SHP77 treated with DMSO at 0.1 percent for 48 hours (cell line): Measurements from ENCODE around the gene DEPDC5.

Experiments
- DNase-seq: peaks from one replicate; lab custom pipeline; 2025; lab: John Stamatoyannopoulos, UW

The DEPDC5 gene

DNA sequence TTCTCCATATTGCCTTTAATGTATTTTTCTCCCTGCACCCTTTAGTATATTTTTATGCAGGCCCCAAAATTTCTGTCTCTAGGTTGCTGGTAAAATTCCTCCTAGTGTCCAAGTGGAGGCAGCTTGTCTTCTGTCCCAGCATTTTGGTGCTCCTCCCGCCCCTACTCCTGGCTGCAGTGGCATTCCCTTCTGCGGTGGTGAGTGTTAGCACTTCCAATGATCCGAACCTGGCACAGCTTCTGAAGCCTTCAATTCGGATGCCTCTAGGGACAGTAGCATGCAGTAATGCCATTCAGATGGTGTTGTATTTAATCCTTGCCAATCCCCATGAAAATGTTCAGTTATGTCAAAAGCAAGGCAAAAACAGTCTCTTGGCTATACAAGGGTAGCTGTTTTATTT is 196.4 kb downstream of the DEPDC5 start:
- DNase-seq = no peak

DNA sequence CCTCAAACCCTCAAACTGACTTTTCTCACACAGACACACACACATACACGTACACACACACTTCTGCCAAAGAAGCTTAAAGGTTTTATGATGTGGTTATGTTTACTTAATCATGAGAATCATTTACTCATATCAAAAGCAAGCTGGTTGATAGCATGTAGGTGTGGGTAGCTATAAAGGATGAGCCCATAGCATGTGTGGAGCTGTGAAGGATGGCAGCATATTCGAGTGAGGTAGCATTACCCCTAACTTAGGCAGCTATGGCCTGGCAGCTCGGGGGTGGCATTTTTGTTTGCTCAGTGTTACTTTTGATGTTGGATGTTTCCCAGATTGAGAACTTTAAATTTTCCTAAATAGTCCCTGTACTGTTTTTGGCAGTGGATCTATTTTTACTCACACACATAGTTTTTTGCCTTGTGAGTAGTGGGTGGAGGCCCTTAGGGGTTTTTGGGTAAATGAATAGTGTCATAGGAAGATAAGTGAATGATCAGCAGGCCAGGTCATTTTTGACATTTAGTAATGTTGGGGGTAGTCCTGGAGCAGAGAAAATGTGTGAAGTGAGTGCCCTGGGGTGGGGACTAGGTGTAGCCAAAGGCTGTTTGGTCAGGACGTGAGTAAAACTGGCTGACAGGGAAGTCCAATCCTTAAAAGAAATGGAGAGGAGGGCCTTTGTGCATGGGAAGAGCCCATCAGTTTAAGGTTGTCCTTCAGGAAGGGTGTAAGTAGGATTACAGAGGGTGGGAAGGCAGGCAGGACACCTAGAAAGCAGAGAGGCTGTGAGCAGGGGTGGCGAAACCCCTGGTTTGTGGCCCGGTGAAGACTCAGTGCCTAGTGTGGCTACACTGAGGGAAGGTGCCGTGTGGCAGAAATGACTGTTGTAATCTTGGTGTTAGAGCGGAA is 197.6 kb downstream of the DEPDC5 start:
- no peak for DNase-seq

DNA sequence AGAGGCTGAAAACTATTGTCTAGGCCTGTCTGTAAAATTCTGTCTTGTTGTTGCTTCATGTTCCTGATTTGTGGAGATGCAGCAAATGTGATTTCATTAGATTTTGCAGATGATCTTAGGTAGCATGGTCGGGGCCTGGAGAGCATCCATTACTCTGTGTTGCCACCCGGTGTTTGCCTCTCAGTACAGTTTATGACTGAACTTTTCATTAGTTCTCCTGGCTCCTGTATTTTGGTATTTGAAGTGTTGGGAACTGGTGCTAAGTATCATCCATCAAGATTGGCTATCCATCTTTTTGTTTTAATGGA is 198.2 kb downstream of the DEPDC5 start:
- no peak for DNase-seq

DNA sequence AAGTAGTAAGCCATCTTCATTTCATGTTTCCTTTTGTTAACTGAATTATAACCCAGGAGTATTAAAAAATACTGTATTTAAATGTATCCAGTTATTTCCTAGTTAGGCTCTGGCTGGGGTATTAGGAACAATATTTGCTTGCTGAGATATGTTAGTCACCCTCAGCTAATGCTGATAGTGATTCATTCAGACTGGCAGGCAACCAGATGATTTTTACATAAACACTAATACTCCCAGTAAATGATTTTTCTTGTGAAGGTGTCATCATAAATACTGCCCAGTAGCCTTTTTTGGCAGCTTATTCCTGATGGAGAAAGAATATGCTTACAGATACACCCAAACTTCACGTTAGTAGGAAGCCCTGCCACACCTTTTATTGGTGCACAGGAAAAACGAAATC is 198.7 kb downstream of the DEPDC5 start:
- no peak for DNase-seq

DNA sequence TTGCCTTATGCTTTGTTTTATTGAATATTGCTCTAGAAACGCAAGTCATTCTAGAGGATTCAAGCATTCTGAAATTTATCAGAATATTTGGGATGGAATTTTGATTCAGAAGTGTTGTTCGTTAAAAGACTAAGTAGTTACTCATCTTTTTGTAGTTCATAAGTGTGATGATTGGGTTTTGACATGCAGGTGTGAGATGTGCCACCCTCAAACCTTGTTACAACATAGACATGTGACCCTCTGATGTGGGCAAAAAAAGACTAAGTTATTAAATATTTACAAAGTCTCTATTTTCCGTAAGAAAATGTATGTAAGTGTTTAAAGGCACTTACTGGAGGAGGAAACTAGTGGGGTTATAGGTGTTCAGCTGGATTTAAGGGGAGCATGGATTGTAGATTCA is 199.4 kb downstream of the DEPDC5 start:
- no peak for DNase-seq

DNA sequence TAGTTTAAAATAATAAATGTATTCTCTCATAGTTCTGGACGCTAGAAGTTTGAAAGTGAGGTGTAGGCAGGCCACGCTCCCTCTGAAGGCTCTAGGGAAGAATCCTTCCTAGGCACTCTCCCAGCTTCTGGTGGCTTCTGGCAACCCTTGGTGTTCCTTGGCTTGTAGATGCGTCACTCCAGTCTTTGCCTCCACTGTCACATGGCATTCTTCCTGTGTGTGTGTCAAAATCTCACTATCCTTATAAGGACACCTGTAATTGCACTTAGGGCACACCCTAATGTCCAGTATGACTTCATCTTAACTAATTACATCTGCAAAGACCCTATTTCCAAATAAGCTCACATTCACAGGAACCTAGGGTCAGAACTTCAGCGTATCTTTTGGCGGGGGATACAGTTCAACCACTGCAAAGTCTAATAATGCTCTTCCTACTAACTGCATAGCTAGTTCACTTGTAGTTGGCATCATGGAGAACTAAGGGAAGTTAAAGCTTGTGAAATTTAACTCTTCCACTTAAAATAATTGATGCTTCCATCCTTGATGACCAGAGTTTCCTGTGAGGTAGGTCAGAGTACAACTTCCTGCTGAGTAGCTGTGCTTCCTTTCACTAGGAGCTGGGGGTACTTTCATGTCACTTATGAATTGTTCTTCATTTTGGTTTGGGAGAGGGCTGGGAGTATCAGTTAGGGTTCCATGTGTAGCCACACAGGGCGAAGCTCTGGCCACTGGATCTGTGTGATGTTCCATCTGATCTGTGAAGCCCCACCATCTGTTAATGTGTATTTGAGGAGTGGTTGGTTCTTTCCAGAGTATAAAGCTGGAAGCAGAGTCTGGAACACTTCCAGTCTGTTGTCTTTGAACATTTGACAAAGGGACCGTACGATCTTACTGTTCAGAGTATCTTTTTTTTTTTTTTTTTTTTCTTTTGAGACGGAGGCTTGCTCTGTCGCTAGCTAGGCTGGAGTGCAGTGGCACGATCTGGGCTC is 201.0 kb downstream of the DEPDC5 start:
- DNase-seq = no peak

DNA sequence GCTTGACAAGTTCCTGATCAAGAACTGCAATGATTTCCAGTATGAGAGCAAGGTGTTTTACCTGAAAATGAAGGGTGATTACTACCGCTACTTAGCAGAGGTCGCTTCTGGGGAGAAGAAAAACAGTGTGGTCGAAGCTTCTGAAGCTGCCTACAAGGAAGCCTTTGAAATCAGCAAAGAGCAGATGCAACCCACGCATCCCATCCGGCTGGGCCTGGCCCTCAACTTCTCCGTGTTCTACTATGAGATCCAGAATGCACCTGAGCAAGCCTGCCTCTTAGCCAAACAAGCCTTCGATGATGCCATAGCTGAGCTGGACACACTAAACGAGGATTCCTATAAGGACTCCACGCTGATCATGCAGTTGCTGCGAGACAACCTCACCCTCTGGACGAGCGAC is 202.5 kb downstream of the DEPDC5 start:
- DNase-seq = no peak
